ENCODE data around the gene PTPN2.

PTPN2 gene

GRCh38 chr18:12921178-12921577 is 37.1 kb upstream of the PTPN2 start:
- H3K27ac ChIP-seq (ENCODE audit: extremely low read depth, low read depth, low read length) = no peak overlapping the region
- ChIA-PET POLR2A (interaction anchor here (1.2 kb wide), 1 partner anchor 37 kb away, joined by 4 read pairs; the partner anchor contains the start of gene PTPN2), CTCF (interaction anchor here (1.3 to 3.0 kb wide), 3 partner anchors 13 to 30 kb away, joined by 3 to 15 read pairs (median 4); no protein-coding TSS in a partner anchor)
- H3K9me3 ChIP-seq (ENCODE audit: control insufficient read depth, insufficient read depth, low read depth, low read length) = no peaks in the 10 kb centered on the region
- H3K36me3 ChIP-seq (ENCODE audit: control insufficient read depth in 2 of 2, insufficient read depth in 1 of 2, low read length in 2 of 2) = no peaks in the 10 kb centered on the region
- TF ChIP-seq ZNF175 (tag by site-specific recombination; IDR thresholded peaks at IDR 0.05) (no peak), ELK4 (IDR thresholded peaks at IDR 0.05; ENCODE audit: borderline replicate concordance, low read depth, low read length) (no peak), SALL2 (tag by site-specific recombination; IDR thresholded peaks at IDR 0.05; ENCODE audit: borderline replicate concordance) (no peak), ZNF354C (tag by site-specific recombination; IDR thresholded peaks at IDR 0.05; ENCODE audit: borderline replicate concordance, low read depth) (no peak), PATZ1 (tag by site-specific recombination; IDR thresholded peaks at IDR 0.05) (no peak), ZNF223 (tag by site-specific recombination; IDR thresholded peaks at IDR 0.05) (no peak), MYNN (tag by site-specific recombination; IDR thresholded peaks at IDR 0.05; ENCODE audit: borderline replicate concordance) (no peak), ZNF654 (tag by site-specific recombination; IDR thresholded peaks at IDR 0.05; ENCODE audit: low read depth) (no peak), ZNF837 (tag by site-specific recombination; IDR thresholded peaks at IDR 0.05) (no peak), ZNF623 (tag by site-specific recombination; IDR thresholded peaks at IDR 0.05) (no peak), ZNF555 (tag by site-specific recombination; conservative IDR thresholded peaks at IDR 0.05) (no peak)
- H3K4me1 ChIP-seq (ENCODE audit: control insufficient read depth, insufficient read depth, low read length) = no peaks in the 10 kb centered on the region
- H3K4me3 ChIP-seq (ENCODE audit: low read depth, low read length) = no peak overlapping the region

- Histone ChIP-seq H3K4me1 (ENCODE audit: control insufficient read depth, insufficient read depth, low read length) (peaks cover 6% of the 10 kb centered on the region; the same call in 1 of the 2 replicates), H3K4me3 (ENCODE audit: low read depth, low read length) (no peak overlapping the region), H3K36me3 (ENCODE audit: control insufficient read depth in 2 of 2, insufficient read depth in 1 of 2, low read length in 2 of 2) (no peaks in the 10 kb centered on the region), H3K9me3 (ENCODE audit: control insufficient read depth, insufficient read depth, low read depth, low read length) (no peaks in the 10 kb centered on the region), H3K27ac (ENCODE audit: extremely low read depth, low read depth, low read length) (no peak overlapping the region)
- ChIA-PET POLR2A (interaction anchor here (1.6 kb wide), 1 partner anchor 36 kb away, joined by 4 read pairs; no protein-coding TSS in a partner anchor), CTCF (no interaction called here)
- TF ChIP-seq ZNF423 (tag by site-specific recombination; IDR thresholded peaks at IDR 0.05) (no peak), ZSCAN5A (tag by site-specific recombination; IDR thresholded peaks at IDR 0.05) (no peak), KLF16 (tag by site-specific recombination; IDR thresholded peaks at IDR 0.05) (no peak)
Observed at GRCh38 chr18:12911929-12912703, 28.1 kb upstream of the PTPN2 start.
